Measurements from ENCODE around the gene TENT4A. TPM values are rescaled to one million over a fixed set of nuclear protein-coding genes. Genes with fewer than 3 reads are reported as not detected.
"Not testable (repeated sequence)": the region's sequence is repeated elsewhere in the genome, so short reads cannot be mapped to it uniquely, and the experiment has no call there.

TENT4A gene
- total and polyA plus RNA-seq, 2 of the 13 experiments (the other 11 are each of a cell fraction or from before 2014, with no cell fraction given): 6.3 to 13.3 TPM

DNA sequence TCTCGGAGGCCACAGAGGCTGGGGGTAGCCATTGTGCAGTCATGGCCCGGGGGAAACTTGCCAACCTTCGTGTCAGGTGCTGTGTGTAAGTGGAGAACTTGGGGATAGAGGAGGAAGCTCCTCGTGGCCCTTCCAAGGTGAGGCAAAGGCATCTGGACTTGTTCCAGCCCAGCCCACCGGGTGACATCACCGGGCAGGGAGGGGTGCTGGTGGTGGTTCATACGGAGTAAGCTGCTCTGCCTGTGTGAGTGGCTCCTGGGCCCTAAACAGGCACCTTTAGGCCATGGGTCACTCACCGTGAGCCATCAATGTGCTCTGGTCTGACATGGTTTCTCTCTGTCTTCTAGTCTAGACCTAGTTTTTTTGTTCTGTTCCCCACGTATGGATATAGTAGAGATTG lies 44.5 kb upstream of the TENT4A start:
- FAIRE-seq; H3K27ac ChIP-seq (ENCODE audit: extremely low read length, insufficient read depth, low read length); CTCF ChIA-PET (ENCODE audit: low intra/inter-chr PET ratio, low total read pairs); H3K36me3 ChIP-seq (replicated peaks in 1 of 2; ENCODE audit: control insufficient read depth in 1 of 2, insufficient read depth in 2 of 2, low read length in 2 of 2); H2AFZ ChIP-seq (ENCODE audit: low read length); H3K4me1 ChIP-seq (ENCODE audit: insufficient read depth, low read length); intact Hi-C loops (cut with micrococcal nuclease; ENCODE audit: unreplicated experiment); H3K9me3 ChIP-seq (ENCODE audit: low read length); H3K79me2 ChIP-seq (ENCODE audit: insufficient read depth, low read length); BruUV-seq (replicated peaks); H3K4me3 ChIP-seq (replicated peaks in 1 of 3; ENCODE audit: insufficient read depth in 1 of 3, low read depth in 2 of 3, low read length in 3 of 3); in situ Hi-C loops (cut with HindIII; ENCODE audit: extremely low pct_ligation_motif_present, low pct_unique_long_range_greater_than_20kb); POLR2A ChIA-PET; ATAC-seq; H4K20me1 ChIP-seq (ENCODE audit: insufficient read depth, low read length); DNase-seq (ENCODE audit: low spot score); H3K4me2 ChIP-seq (ENCODE audit: low read depth, low read length); H3K9ac ChIP-seq (ENCODE audit: insufficient read depth, low read depth, low read length); H3K27me3 ChIP-seq (ENCODE audit: control insufficient read depth in 1 of 2, insufficient read depth in 2 of 2, low read length in 2 of 2): not testable (repeated sequence)
- 100% methylated on average over 3 of the region's 9 CpGs for WGBS (ENCODE audit: low lambda C conversion rate)

DNA sequence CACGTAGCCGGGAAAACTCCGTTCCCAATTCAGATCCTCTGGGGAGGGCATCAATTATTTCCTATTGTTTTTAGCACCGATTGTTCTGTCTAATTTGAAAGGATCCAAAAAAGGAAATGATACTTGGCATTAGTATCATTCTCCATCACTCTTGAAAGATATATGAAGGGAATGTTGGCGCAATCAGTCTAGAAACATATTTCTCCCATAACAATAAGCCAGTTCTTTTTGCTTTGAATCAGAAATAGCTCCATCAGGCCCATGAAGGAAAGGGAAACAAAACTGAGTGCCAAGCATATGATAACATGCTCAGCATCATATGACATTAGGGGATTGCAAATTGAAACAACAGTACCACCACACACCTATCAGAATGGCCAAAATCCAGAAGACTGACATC lies 40.2 kb upstream of the TENT4A start:
- H3K9ac ChIP-seq (ENCODE audit: insufficient read depth, low read depth, low read length): no peak overlapping the region
- H3K4me1 ChIP-seq (ENCODE audit: insufficient read depth, low read length): no peaks in the 10 kb centered on the region; the same call in 1 of the 2 replicates
- no peak for ATAC-seq
- BruUV-seq (replicated peaks): no TSS peak
- WGBS (ENCODE audit: low lambda C conversion rate): 94% methylated on average over 5 of the region's 5 CpGs
- H3K4me2 ChIP-seq (ENCODE audit: low read depth, low read length): no peak overlapping the region
- no peak for FAIRE-seq
- no peak overlapping the region for H2AFZ ChIP-seq (ENCODE audit: low read length)
- no peaks in the 10 kb centered on the region; the same call in 1 of the 2 replicates for H3K9me3 ChIP-seq (ENCODE audit: low read length)
- in situ Hi-C loops (cut with HindIII; ENCODE audit: extremely low pct_ligation_motif_present, low pct_unique_long_range_greater_than_20kb): no loop called here
- intact Hi-C loops (cut with micrococcal nuclease; ENCODE audit: unreplicated experiment): no loop called here
- no peaks in the 10 kb centered on the region for H4K20me1 ChIP-seq (ENCODE audit: insufficient read depth, low read length)
- peaks cover 0 to 1% of the 10 kb centered on the region in 2 experiments; a peak in 1 of 5 replicates for H3K36me3 ChIP-seq (replicated peaks in 1 of 2; ENCODE audit: control insufficient read depth in 1 of 2, insufficient read depth in 2 of 2, low read length in 2 of 2)
- DNase-seq (ENCODE audit: low spot score): no peak
- no peak overlapping the region for H3K4me3 ChIP-seq (replicated peaks in 1 of 3; ENCODE audit: insufficient read depth in 1 of 3, low read depth in 2 of 3, low read length in 3 of 3)
- H3K27ac ChIP-seq (ENCODE audit: extremely low read length, insufficient read depth, low read length): no peak overlapping the region
- POLR2A ChIA-PET: no interaction called here
- no peaks in the 10 kb centered on the region for H3K79me2 ChIP-seq (ENCODE audit: insufficient read depth, low read length)
- TF ChIP-seq CAMTA2 (CRISPR knock-in tag; IDR thresholded peaks at IDR 0.05; ENCODE audit: borderline replicate concordance): no peak
- TF ChIP-seq, protein P1, sequence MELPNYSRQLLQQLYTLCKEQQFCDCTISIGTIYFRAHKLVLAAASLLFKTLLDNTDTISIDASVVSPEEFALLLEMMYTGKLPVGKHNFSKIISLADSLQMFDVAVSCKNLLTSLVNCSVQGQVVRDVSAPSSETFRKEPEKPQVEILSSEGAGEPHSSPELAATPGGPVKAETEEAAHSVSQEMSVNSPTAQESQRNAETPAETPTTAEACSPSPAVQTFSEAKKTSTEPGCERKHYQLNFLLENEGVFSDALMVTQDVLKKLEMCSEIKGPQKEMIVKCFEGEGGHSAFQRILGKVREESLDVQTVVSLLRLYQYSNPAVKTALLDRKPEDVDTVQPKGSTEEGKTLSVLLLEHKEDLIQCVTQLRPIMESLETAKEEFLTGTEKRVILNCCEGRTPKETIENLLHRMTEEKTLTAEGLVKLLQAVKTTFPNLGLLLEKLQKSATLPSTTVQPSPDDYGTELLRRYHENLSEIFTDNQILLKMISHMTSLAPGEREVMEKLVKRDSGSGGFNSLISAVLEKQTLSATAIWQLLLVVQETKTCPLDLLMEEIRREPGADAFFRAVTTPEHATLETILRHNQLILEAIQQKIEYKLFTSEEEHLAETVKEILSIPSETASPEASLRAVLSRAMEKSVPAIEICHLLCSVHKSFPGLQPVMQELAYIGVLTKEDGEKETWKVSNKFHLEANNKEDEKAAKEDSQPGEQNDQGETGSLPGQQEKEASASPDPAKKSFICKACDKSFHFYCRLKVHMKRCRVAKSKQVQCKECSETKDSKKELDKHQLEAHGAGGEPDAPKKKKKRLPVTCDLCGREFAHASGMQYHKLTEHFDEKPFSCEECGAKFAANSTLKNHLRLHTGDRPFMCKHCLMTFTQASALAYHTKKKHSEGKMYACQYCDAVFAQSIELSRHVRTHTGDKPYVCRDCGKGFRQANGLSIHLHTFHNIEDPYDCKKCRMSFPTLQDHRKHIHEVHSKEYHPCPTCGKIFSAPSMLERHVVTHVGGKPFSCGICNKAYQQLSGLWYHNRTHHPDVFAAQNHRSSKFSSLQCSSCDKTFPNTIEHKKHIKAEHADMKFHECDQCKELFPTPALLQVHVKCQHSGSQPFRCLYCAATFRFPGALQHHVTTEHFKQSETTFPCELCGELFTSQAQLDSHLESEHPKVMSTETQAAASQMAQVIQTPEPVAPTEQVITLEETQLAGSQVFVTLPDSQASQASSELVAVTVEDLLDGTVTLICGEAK (IDR thresholded peaks at IDR 0.05): no peak
- TF ChIP-seq, protein P1 (CRISPR knock-in tag; IDR thresholded peaks at IDR 0.05): no peak
- no peak for TF ChIP-seq ZMYM4 (CRISPR knock-in tag; IDR thresholded peaks at IDR 0.05)
- no peak for TF ChIP-seq NFKBIZ (CRISPR knock-in tag; IDR thresholded peaks at IDR 0.05)
- no peak for TF ChIP-seq ZNF703 (CRISPR knock-in tag; IDR thresholded peaks at IDR 0.05; ENCODE audit: borderline replicate concordance)
- H3K27me3 ChIP-seq (ENCODE audit: control insufficient read depth in 1 of 2, insufficient read depth in 2 of 2, low read length in 2 of 2): no peaks in the 10 kb centered on the region
- CTCF ChIA-PET (ENCODE audit: low intra/inter-chr PET ratio, low total read pairs): no interaction called here

Measured in HepG2 (cell line).